Neural cell (in vitro differentiated cells): Measurements from ENCODE around the gene CDC45. TPM values are rescaled to one million over a fixed set of nuclear protein-coding genes. Genes with fewer than 3 reads are reported as not detected.

Source experiments
- H2AFZ ChIP-seq: fragments of 200-600, 300-800 bp; sonication (generic), shearing (Covaris generic); 2 replicates; pipeline ENCODE4 v1.6.0; 2014; ENCODE audit warnings: low read depth, mild to moderate bottlenecking, antibody characterized with exemption, low read length, moderate library complexity
- H3F3A ChIP-seq: fragments of 200-600 bp; shearing (Covaris generic); 2 replicates; pipeline ENCODE4 v1.6.1; 2016; ENCODE audit warnings: mild to moderate bottlenecking, moderate library complexity, mixed read lengths, antibody characterized with exemption, low read length; ENCODE audit not compliant: insufficient read depth, poor library complexity, severe bottlenecking
- H3K27ac ChIP-seq: fragments of 200-600, 300-800 bp; sonication (generic), shearing (Covaris generic); 2 replicates; pipeline ENCODE4 v1.5.1; 2014; ENCODE audit warnings: mild to moderate bottlenecking, low read length, moderate library complexity
- H3K27me3 ChIP-seq: fragments of 300-800, 200-600 bp; sonication (generic), shearing (Covaris generic); 2 replicates; pipeline ENCODE4 v1.6.0; 2014; ENCODE audit warnings: mild to moderate bottlenecking, low read depth, low read length, moderate library complexity; ENCODE audit not compliant: insufficient read depth
- H3K36me3 ChIP-seq: fragments of 300-800, 200-600 bp; sonication (generic), shearing (Covaris generic); 2 replicates; pipeline ENCODE4 v1.5.1; 2014; ENCODE audit warnings: mild to moderate bottlenecking, antibody characterized with exemption, low read length, moderate library complexity; ENCODE audit not compliant: insufficient read depth
- H3K4me2 ChIP-seq: fragments of 300-800, 200-600 bp; sonication (generic), shearing (Covaris generic); 2 replicates; pipeline ENCODE4 v1.6.0; 2014; ENCODE audit warnings: mild to moderate bottlenecking, low read length
- H3K4me3 ChIP-seq: fragments of 300-800, 200-600 bp; sonication (generic), shearing (Covaris generic); 2 replicates; pipeline ENCODE4 v1.5.1; 2014; ENCODE audit warnings: mild to moderate bottlenecking, low read length, moderate library complexity
- H3K79me2 ChIP-seq: fragments of 200-600 bp; shearing (Covaris generic); replicated peaks from 2 replicates; pipeline ENCODE4 v1.6.0; 2014; ENCODE audit warnings: mild to moderate bottlenecking, low read length, moderate library complexity; ENCODE audit not compliant: insufficient read depth
- H3K9ac ChIP-seq: fragments of 300-800, 200-600 bp; sonication (generic), shearing (Covaris generic); 2 replicates; pipeline ENCODE4 v1.6.1; 2016; ENCODE audit warnings: mild to moderate bottlenecking, low read length, mixed read lengths
- H3K9me2 ChIP-seq: fragments of 200-600 bp; shearing (Covaris generic); 2 replicates; pipeline ENCODE4 v1.6.1; 2016; ENCODE audit warnings: mild to moderate bottlenecking, low read length, mixed read lengths; ENCODE audit not compliant: insufficient read depth
- H3K9me3 ChIP-seq: fragments of 200-600, 300-800 bp; sonication (generic), shearing (Covaris generic); 2 replicates; pipeline ENCODE4 v1.6.1; 2016; ENCODE audit warnings: mild to moderate bottlenecking, mixed run types, low read length, moderate library complexity, mixed read lengths
- H4K20me1 ChIP-seq: fragments of 200-600 bp; shearing (Covaris generic); 2 replicates; pipeline ENCODE4 v1.6.1; 2016; ENCODE audit warnings: mild to moderate bottlenecking, mixed run types; ENCODE audit not compliant: insufficient read depth
- EP300 ChIP-seq: fragments of 450-650 bp; conservative IDR thresholded peaks from 2 replicates; pipeline ENCODE4 v1.6.1; 2014; ENCODE audit warnings: antibody characterized with exemption, mild to moderate bottlenecking, moderate library complexity; ENCODE audit not compliant: poor library complexity, severe bottlenecking
- EZH2 ChIP-seq: fragments of 200-600, 300-800 bp; shearing (Covaris generic), sonication (generic); IDR thresholded peaks from 2 replicates; pipeline ENCODE4 v1.6.1; 2014; ENCODE audit warnings: antibody characterized with exemption, low read length, borderline replicate concordance, mild to moderate bottlenecking; ENCODE audit not compliant: insufficient read depth, poor library complexity, severe bottlenecking
- MXI1 ChIP-seq: fragments of 450-650 bp; conservative IDR thresholded peaks from 2 replicates; pipeline ENCODE4 v1.6.1; 2014; ENCODE audit warnings: antibody characterized with exemption, mild to moderate bottlenecking; ENCODE audit not compliant: poor library complexity, severe bottlenecking
- POLR2AphosphoS5 ChIP-seq: IDR thresholded peaks from 2 replicates; pipeline ENCODE4 v1.6.1; 2012
- RAD21 ChIP-seq: fragments of 450-650 bp; conservative IDR thresholded peaks from 2 replicates; pipeline ENCODE4 v1.6.1; 2014; ENCODE audit warnings: antibody characterized with exemption, mild to moderate bottlenecking, moderate library complexity
- SMC3 ChIP-seq: fragments of 450-650 bp; conservative IDR thresholded peaks from 2 replicates; pipeline ENCODE4 v1.6.1; 2014; ENCODE audit warnings: antibody characterized with exemption, mild to moderate bottlenecking, moderate library complexity; ENCODE audit not compliant: poor library complexity
- TAF1 ChIP-seq: IDR thresholded peaks from 2 replicates; pipeline ENCODE4 v1.6.1; 2012; ENCODE audit warnings: low read depth
- polyA plus RNA-seq: library from polyadenylated mRNA; depleted of rRNA; stranded (reverse); fragments of >200 nt; gene quantifications from 2 replicates; pipeline ENCODE4 v1.2.3, GENCODE V29; 2014
- TF ChIP-seq, protein P1 (sequence below): IDR thresholded peaks from 2 replicates; pipeline ENCODE4 v1.6.1; 2012; ENCODE audit warnings: borderline replicate concordance
- TF ChIP-seq, protein P2 (sequence below): fragments of 450-650 bp; IDR thresholded peaks from 2 replicates; pipeline ENCODE4 v1.5.1; 2014; ENCODE audit warnings: antibody characterized with exemption, mild to moderate bottlenecking, moderate library complexity; ENCODE audit not compliant: poor library complexity, severe bottlenecking

CDC45 gene
- polyA plus RNA-seq, 1 donor from 2014 or later, result 3.2 TPM

GRCh38 chr22:19488285-19488684 is 8.6 kb downstream of the CDC45 start:
- H3K79me2 ChIP-seq, result no peaks in the 10 kb centered on the region
- H2AFZ ChIP-seq, result no peak overlapping the region
- H3K27me3 ChIP-seq, result no peaks in the 10 kb centered on the region
- TF ChIP-seq SMC3 (no peak), MXI1 (no peak), EZH2 (no peak), POLR2AphosphoS5 (no peak), RAD21 (no peak), EP300 (no peak), TAF1 (no peak)
- TF ChIP-seq, protein P1, sequence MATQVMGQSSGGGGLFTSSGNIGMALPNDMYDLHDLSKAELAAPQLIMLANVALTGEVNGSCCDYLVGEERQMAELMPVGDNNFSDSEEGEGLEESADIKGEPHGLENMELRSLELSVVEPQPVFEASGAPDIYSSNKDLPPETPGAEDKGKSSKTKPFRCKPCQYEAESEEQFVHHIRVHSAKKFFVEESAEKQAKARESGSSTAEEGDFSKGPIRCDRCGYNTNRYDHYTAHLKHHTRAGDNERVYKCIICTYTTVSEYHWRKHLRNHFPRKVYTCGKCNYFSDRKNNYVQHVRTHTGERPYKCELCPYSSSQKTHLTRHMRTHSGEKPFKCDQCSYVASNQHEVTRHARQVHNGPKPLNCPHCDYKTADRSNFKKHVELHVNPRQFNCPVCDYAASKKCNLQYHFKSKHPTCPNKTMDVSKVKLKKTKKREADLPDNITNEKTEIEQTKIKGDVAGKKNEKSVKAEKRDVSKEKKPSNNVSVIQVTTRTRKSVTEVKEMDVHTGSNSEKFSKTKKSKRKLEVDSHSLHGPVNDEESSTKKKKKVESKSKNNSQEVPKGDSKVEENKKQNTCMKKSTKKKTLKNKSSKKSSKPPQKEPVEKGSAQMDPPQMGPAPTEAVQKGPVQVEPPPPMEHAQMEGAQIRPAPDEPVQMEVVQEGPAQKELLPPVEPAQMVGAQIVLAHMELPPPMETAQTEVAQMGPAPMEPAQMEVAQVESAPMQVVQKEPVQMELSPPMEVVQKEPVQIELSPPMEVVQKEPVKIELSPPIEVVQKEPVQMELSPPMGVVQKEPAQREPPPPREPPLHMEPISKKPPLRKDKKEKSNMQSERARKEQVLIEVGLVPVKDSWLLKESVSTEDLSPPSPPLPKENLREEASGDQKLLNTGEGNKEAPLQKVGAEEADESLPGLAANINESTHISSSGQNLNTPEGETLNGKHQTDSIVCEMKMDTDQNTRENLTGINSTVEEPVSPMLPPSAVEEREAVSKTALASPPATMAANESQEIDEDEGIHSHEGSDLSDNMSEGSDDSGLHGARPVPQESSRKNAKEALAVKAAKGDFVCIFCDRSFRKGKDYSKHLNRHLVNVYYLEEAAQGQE, result no peak
- TF ChIP-seq, protein P2, sequence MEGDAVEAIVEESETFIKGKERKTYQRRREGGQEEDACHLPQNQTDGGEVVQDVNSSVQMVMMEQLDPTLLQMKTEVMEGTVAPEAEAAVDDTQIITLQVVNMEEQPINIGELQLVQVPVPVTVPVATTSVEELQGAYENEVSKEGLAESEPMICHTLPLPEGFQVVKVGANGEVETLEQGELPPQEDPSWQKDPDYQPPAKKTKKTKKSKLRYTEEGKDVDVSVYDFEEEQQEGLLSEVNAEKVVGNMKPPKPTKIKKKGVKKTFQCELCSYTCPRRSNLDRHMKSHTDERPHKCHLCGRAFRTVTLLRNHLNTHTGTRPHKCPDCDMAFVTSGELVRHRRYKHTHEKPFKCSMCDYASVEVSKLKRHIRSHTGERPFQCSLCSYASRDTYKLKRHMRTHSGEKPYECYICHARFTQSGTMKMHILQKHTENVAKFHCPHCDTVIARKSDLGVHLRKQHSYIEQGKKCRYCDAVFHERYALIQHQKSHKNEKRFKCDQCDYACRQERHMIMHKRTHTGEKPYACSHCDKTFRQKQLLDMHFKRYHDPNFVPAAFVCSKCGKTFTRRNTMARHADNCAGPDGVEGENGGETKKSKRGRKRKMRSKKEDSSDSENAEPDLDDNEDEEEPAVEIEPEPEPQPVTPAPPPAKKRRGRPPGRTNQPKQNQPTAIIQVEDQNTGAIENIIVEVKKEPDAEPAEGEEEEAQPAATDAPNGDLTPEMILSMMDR, result no peak
- no peak overlapping the region for H3K9ac ChIP-seq
- no peaks in the 10 kb centered on the region for H4K20me1 ChIP-seq
- H3K9me2 ChIP-seq, result no peaks in the 10 kb centered on the region
- H3K27ac ChIP-seq, result no peak overlapping the region
- no peaks in the 10 kb centered on the region for H3F3A ChIP-seq
- H3K4me2 ChIP-seq, result no peak overlapping the region
- no peak overlapping the region for H3K4me3 ChIP-seq
- H3K36me3 ChIP-seq, result no peaks in the 10 kb centered on the region
- H3K9me3 ChIP-seq, result no peaks in the 10 kb centered on the region

DNA sequence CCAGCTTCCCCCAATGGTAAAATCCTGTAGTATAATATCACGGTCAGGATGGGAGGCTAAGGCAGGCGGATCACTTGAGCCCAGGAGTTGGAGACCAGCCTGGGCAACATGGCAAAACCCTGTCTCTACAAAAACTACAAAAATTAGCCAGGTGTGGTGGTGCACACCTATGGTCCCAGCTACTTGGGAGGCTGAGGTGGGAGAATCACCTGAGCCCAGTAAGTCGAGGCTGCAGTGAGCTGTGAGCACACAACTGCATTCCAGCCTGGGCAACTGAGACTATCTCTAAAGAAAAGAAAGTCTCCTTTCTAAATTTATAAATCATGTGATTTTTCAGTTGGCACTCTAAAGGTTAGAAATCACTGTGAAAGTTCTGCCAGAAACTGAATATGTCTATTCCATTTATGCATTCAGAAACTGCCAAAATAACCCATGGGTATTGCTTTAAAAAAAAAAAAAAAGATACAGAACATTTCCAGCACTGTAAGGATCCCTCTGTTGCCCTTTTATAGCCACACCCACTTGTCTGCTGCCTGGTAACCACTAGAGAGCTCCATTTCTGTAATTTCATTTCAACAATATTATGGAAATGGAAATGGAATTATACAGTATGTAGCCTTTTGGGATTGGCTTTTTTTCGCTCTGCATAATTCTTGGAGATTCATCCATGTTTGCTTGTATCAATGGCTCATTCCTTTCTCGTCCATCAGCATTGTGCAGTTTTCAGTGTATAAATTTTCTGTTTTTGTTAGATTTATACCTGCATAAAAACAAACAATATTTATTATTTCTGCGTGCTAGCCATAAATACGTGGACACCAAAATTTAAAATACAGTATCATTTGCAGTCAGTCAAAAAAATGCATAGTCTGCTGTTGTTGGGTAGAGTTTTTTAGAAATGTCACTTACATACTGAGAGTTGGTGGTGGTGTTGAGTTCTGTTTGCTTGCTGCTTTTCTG is 9.4 kb downstream of the CDC45 start:
- no peaks in the 10 kb centered on the region for H3K9me2 ChIP-seq
- no peaks in the 10 kb centered on the region for H4K20me1 ChIP-seq
- no peaks in the 10 kb centered on the region for H3K27me3 ChIP-seq
- no peaks in the 10 kb centered on the region for H3K79me2 ChIP-seq
- no peak overlapping the region for H3K27ac ChIP-seq
- no peak overlapping the region for H3K4me2 ChIP-seq
- H3F3A ChIP-seq, result no peaks in the 10 kb centered on the region
- no peaks in the 10 kb centered on the region for H3K36me3 ChIP-seq
- H3K9ac ChIP-seq, result no peak overlapping the region
- no peak for TF ChIP-seq MXI1
- TF ChIP-seq, protein P1, result no peak
- TF ChIP-seq SMC3, result peak; percentile 48
- TF ChIP-seq POLR2AphosphoS5, result no peak
- TF ChIP-seq, protein P2, result peak; percentile 37
- TF ChIP-seq EZH2, result no peak
- no peak for TF ChIP-seq TAF1
- no peak for TF ChIP-seq EP300
- peak; percentile 27 for TF ChIP-seq RAD21
- H2AFZ ChIP-seq, result no peak overlapping the region
- H3K4me3 ChIP-seq, result no peak overlapping the region
- H3K9me3 ChIP-seq, result no peaks in the 10 kb centered on the region
